K562 (cell line): Measurements from ENCODE around the gene DAZAP1. TPM values are rescaled to one million over a fixed set of nuclear protein-coding genes. Genes with fewer than 3 reads are reported as not detected.

ENCODE experiments used
- ARID4B ChIP-seq: sonication (generic); formaldehyde crosslinking; IDR thresholded peaks from 2 replicates; pipeline ENCODE4 v1.8.0; 2022; ENCODE audit warnings: mild to moderate bottlenecking, missing genetic modification reagents
- BRCA1 ChIP-seq, 2 experiments: fragments of 450-650 bp in 1 of 2; sonication (generic) in 1 of 2; formaldehyde crosslinking in 1 of 2; IDR thresholded peaks; 2 replicates each; pipeline versions ENCODE4 v1.5.0 to v1.6.1; 2017 to 2020; ENCODE audit warnings: mild to moderate bottlenecking in 1 of 2, missing genetic modification reagents in 1 of 2
- CCNT2 ChIP-seq: IDR thresholded peaks from 2 replicates; pipeline ENCODE4 v1.6.1; 2011; ENCODE audit warnings: borderline replicate concordance, low read depth, mild to moderate bottlenecking, moderate library complexity, mixed read lengths, low read length; ENCODE audit not compliant: insufficient read length; ENCODE audit errors: extremely low read depth
- CEBPG ChIP-seq, 3 experiments: fragments of 200-800 bp in 1 of 3; sonication (Bioruptor generic) in 1 of 3; sonication (generic) in 1 of 3; formaldehyde crosslinking in 1 of 3; IDR thresholded peaks in 2 of 3; conservative IDR thresholded peaks in 1 of 3; 2 replicates each; pipeline versions ENCODE4 v1.6.1 to v1.8.0; 2016 to 2022; ENCODE audit warnings: missing compliant biosample characterization in 2 of 3, missing genetic modification characterization in 2 of 3, mild to moderate bottlenecking in 1 of 3, missing genetic modification reagents in 1 of 3
- EGR1 ChIP-seq: fragments of 450-650 bp; conservative IDR thresholded peaks from 2 replicates; pipeline ENCODE4 v1.6.1; 2017; ENCODE audit warnings: mild to moderate bottlenecking
- L3MBTL2 ChIP-seq: fragments of 450-650 bp; IDR thresholded peaks from 2 replicates; pipeline ENCODE4 v1.6.1; 2016; ENCODE audit warnings: mild to moderate bottlenecking, moderate library complexity
- MXI1 ChIP-seq: IDR thresholded peaks from 2 replicates; pipeline ENCODE4 v1.6.1; 2011; ENCODE audit warnings: low read depth, mild to moderate bottlenecking, improper control_type of control experiment, low read length
- PHF8 ChIP-seq: fragments of 200-600 bp; sonication (generic); IDR thresholded peaks from 2 replicates; pipeline ENCODE4 v1.6.1; 2012; ENCODE audit warnings: mixed run types, mild to moderate bottlenecking, inconsistent platforms, low read length, moderate library complexity, borderline replicate concordance
- POLR3A ChIP-seq: IDR thresholded peaks from 2 replicates; pipeline ENCODE4 v1.6.1; 2011; ENCODE audit warnings: borderline replicate concordance, mild to moderate bottlenecking, moderate library complexity; ENCODE audit not compliant: insufficient read length, insufficient read depth; ENCODE audit errors: extremely low read depth
- PPARD ChIP-seq: fragments of 250-450 bp; sonication (Bioruptor Pico); IDR thresholded peaks from 2 replicates; pipeline ENCODE4 v1.8.0; 2022; ENCODE audit warnings: inconsistent platforms, mild to moderate bottlenecking, moderate library complexity
- RREB1 ChIP-seq: fragments of 250-450 bp; sonication (Bioruptor Pico); IDR thresholded peaks from 2 replicates; pipeline ENCODE4 v1.4.0; 2020
- SMARCE1 ChIP-seq: fragments of 450-650 bp; IDR thresholded peaks from 2 replicates; pipeline ENCODE4 v1.7.1; 2016; ENCODE audit warnings: mild to moderate bottlenecking
- XRCC5 ChIP-seq: fragments of 200-400 bp; formaldehyde crosslinking; IDR thresholded peaks from 2 replicates; pipeline ENCODE4 v1.6.1; 2017; ENCODE audit warnings: low read depth, mild to moderate bottlenecking, low read length
- ZNF175 ChIP-seq: fragments of 200-800 bp; sonication (Bioruptor generic); IDR thresholded peaks from 2 replicates; pipeline ENCODE4 v1.6.1; 2016; ENCODE audit warnings: low read depth, mild to moderate bottlenecking, missing genetic modification characterization, missing compliant biosample characterization
- ZNF282 ChIP-seq: sonication (generic); formaldehyde crosslinking; IDR thresholded peaks from 2 replicates; pipeline ENCODE4 v1.8.1; 2023; ENCODE audit warnings: missing genetic modification reagents
- ZNF311 ChIP-seq: fragments of 250-450 bp; sonication (Bioruptor Pico); IDR thresholded peaks from 2 replicates; pipeline ENCODE4 v1.4.0; 2020; ENCODE audit warnings: mild to moderate bottlenecking, moderate library complexity
- polyA plus RNA-seq, 8 experiments: library from polyadenylated mRNA; depleted of rRNA in 4 of 8; stranded (reverse) in 5 of 8; unstranded in 3 of 8; fragments of >200 nt; fragmentation: Nextera tagmentation in 2 of 8; fragmentation: Illumina TruSeq in 1 of 8; extraction: Ambion mirVana in 2 of 8; extraction: Trizol in 1 of 8; gene quantifications; 2 replicates each; pipeline versions ENCODE4 v1.2.1 to v1.2.3, GENCODE V29; 2011 to 2014; ENCODE audit warnings: inconsistent platforms in 1 of 8, missing spikeins in 1 of 8
- total RNA-seq, 7 experiments: library from RNA; depleted of rRNA in 6 of 7; stranded (reverse); fragments of >200 nt in 6 of 7; fragmentation: Illumina TruSeq in 2 of 7; extraction: Trizol in 2 of 7; gene quantifications; 2 replicates each; pipeline versions ENCODE4 v1.2.1 to v1.2.3, GENCODE V29; 2011 to 2021; ENCODE audit warnings: low replicate concordance in 1 of 7

DAZAP1 gene
- total and polyA plus RNA-seq, 9 of the 15 experiments (the other 6 are each of a cell fraction or from before 2014, with no cell fraction given) = 10.8 to 289 (median 142) TPM

- TF ChIP-seq BRCA1 (IDR thresholded peaks at IDR 0.05) (no peak), BRCA1 (CRISPR knock-in tag; IDR thresholded peaks at IDR 0.05) (no peak), PPARD (CRISPR knock-in tag) (no peak), ZNF311 (CRISPR knock-in tag) (no peak), EGR1 (no peak; the same call in 1 of the 2 replicates), POLR3A (no peak), ZNF282 (CRISPR knock-in tag) (no peak), XRCC5 (no peak), MXI1 (no peak), RREB1 (CRISPR knock-in tag) (no peak), CEBPG (CRISPR knock-in tag; IDR thresholded peaks at IDR 0.05) (no peak), CEBPG (tag; conservative IDR thresholded peaks at IDR 0.05 in 1 of 2, IDR thresholded peaks at IDR 0.05 in 1 of 2) (no peak), L3MBTL2 (peak; percentile 68), ARID4B (CRISPR knock-in tag) (peak; percentile 50; the same call in 1 of the 2 replicates), PHF8 (peak; percentile 87; the same call in 1 of the 2 replicates), ZNF175 (CRISPR knock-in tag) (no peak), SMARCE1 (no peak), CCNT2 (peak; percentile 68)
Observed at GRCh38 chr19:1401138-1401888, 6.1 kb upstream of the DAZAP1 start, which contains the start of gene GAMT (continued).
